RWPE2 (cell line): Measurements from ENCODE around the gene MSRB1.

Experiments used
- ATAC-seq: fragments of 200-7000 bp; cut with Tn5 transposase; 3 replicates; pipeline ENCODE4 v1.9.1; 2021; ENCODE audit warnings: low read depth
- DNase-seq: peaks from one replicate; pipeline ENCODE4 v3.0.0-alpha.2; 2020; ENCODE audit warnings: low spot score
- H3K27ac ChIP-seq: fragments of 450-650 bp; 2 replicates; pipeline ENCODE4 v1.5.1; 2017; ENCODE audit warnings: mild to moderate bottlenecking; ENCODE audit not compliant: poor library complexity, severe bottlenecking
- H3K27me3 ChIP-seq: fragments of 250-450 bp; sonication (Bioruptor Pico); 2 replicates; pipeline ENCODE4 v1.5.1; 2021; ENCODE audit warnings: mild to moderate bottlenecking, moderate library complexity; ENCODE audit not compliant: insufficient read depth, poor library complexity, severe bottlenecking
- H3K36me3 ChIP-seq: fragments of 250-450 bp; sonication (Bioruptor Pico); 2 replicates; pipeline ENCODE4 v1.5.1; 2020; ENCODE audit warnings: low read depth, mild to moderate bottlenecking, moderate library complexity
- H3K4me1 ChIP-seq: fragments of 250-450 bp; sonication (Bioruptor Pico); 2 replicates; pipeline ENCODE4 v1.5.1; 2021; ENCODE audit warnings: mild to moderate bottlenecking, moderate library complexity; ENCODE audit not compliant: insufficient read depth, poor library complexity, severe bottlenecking
- H3K4me3 ChIP-seq: fragments of 250-450 bp; sonication (Bioruptor Pico); 2 replicates; pipeline ENCODE4 v1.5.1; 2021; ENCODE audit warnings: mild to moderate bottlenecking, moderate library complexity; ENCODE audit not compliant: severe bottlenecking
- H3K9me3 ChIP-seq: fragments of 250-450 bp; sonication (Bioruptor Pico); 2 replicates; pipeline ENCODE4 v1.5.1; 2021; ENCODE audit warnings: mild to moderate bottlenecking, moderate library complexity; ENCODE audit not compliant: severe bottlenecking
- TF ChIP-seq, protein P1 (sequence below): fragments of 450-650 bp; IDR thresholded peaks from one replicate; pipeline ENCODE4 v1.5.1; 2017; ENCODE audit warnings: mild to moderate bottlenecking, moderate library complexity; ENCODE audit not compliant: poor library complexity, severe bottlenecking

MSRB1 gene

DNA sequence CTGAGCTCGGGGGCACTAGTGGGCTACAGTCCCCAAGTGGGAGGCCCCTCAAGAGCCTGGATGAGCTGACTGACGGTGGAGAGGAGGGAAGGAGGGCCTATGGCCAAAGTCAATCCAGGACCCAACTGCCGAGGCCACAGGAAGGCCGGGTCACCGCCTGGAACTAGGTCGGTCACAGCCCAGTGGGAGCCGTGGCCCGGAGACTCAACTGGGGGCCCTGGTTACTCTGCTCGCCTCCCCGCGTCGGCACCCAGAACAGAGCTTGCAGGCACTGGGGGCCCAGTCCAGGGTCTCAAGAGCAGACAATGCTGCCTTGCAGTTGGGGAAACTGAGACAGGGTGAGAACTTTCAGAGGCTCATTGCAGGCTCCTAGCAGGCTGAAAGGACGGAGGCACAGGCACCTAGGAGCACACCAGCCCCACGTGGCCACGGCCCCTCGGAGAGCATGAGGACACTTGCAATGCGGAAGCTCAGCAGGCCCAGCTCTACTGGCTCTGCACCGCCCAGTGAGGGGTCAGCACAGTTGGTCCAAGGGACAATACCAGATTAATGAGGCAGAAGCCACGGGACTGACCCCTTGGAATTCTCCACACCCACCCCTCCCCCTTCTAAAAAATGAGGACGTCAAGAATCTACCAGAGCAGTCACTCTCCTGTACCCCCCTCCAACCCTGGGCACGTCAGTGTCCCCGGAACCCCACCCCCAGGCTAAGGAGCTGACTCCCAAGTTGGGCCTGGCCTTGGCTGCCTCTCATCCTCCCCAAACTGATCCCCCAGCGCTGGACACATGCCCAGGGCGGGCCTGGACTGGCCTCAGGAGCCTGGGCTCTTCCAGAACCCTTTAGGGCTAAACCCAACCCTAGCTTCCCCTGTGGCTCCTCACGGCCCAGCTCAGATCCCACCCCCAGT, 27.0 kb downstream of the MSRB1 start:
- H3K9me3 ChIP-seq: no peaks in the 10 kb centered on the region
- H3K4me3 ChIP-seq: no peak overlapping the region
- ATAC-seq (no peak), DNase-seq (no peak)
- no peaks in the 10 kb centered on the region for H3K36me3 ChIP-seq
- TF ChIP-seq, protein P1, sequence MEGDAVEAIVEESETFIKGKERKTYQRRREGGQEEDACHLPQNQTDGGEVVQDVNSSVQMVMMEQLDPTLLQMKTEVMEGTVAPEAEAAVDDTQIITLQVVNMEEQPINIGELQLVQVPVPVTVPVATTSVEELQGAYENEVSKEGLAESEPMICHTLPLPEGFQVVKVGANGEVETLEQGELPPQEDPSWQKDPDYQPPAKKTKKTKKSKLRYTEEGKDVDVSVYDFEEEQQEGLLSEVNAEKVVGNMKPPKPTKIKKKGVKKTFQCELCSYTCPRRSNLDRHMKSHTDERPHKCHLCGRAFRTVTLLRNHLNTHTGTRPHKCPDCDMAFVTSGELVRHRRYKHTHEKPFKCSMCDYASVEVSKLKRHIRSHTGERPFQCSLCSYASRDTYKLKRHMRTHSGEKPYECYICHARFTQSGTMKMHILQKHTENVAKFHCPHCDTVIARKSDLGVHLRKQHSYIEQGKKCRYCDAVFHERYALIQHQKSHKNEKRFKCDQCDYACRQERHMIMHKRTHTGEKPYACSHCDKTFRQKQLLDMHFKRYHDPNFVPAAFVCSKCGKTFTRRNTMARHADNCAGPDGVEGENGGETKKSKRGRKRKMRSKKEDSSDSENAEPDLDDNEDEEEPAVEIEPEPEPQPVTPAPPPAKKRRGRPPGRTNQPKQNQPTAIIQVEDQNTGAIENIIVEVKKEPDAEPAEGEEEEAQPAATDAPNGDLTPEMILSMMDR: no peak
- peaks cover 8% of the 10 kb centered on the region for H3K4me1 ChIP-seq
- no peak overlapping the region for H3K27ac ChIP-seq
- H3K27me3 ChIP-seq: peaks cover 33% of the 10 kb centered on the region

- Histone ChIP-seq H3K27ac (no peak overlapping the region), H3K9me3 (no peaks in the 10 kb centered on the region), H3K4me1 (peaks cover 8% of the 10 kb centered on the region), H3K4me3 (no peak overlapping the region), H3K36me3 (no peaks in the 10 kb centered on the region), H3K27me3 (peaks cover 26% of the 10 kb centered on the region)
- TF ChIP-seq, protein P1: no peak
- ATAC-seq (no peak), DNase-seq (no peak)
Measured at GRCh38 chr16:1914988-1915387, 28.0 kb downstream of the MSRB1 start.

DNA sequence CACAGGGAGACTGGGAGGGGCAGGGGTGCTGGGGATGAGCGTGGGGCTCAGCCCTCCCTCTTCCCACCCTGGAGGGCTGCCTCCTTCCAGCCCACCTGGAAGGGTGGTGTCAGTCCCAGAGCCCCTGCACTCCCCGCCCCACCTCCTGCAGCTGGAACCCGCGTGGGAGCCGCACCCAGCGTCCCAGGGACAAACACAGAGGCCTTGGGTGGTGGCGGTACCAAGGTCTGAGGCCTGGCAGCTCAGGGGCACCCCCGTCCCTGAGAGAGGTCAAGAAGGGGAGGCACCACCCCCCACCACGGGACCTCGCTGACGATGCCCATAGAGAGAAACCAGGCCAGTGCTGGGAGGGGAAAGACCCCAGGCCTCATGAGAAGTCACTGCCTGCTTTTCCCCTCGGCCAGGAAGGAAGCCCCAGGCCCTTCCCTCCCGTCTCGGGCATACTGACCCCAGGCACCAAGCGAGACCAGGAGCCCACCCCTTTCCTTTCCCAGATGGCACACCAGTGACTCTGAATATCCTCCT, 28.9 kb downstream of the MSRB1 start:
- Histone ChIP-seq H3K27ac (no peak overlapping the region), H3K9me3 (no peaks in the 10 kb centered on the region), H3K36me3 (no peaks in the 10 kb centered on the region), H3K4me3 (no peak overlapping the region), H3K4me1 (peaks cover 8% of the 10 kb centered on the region), H3K27me3 (peaks cover 20% of the 10 kb centered on the region)
- DNase-seq: no peak
- TF ChIP-seq, protein P1: no peak
- ATAC-seq: no peak

DNA sequence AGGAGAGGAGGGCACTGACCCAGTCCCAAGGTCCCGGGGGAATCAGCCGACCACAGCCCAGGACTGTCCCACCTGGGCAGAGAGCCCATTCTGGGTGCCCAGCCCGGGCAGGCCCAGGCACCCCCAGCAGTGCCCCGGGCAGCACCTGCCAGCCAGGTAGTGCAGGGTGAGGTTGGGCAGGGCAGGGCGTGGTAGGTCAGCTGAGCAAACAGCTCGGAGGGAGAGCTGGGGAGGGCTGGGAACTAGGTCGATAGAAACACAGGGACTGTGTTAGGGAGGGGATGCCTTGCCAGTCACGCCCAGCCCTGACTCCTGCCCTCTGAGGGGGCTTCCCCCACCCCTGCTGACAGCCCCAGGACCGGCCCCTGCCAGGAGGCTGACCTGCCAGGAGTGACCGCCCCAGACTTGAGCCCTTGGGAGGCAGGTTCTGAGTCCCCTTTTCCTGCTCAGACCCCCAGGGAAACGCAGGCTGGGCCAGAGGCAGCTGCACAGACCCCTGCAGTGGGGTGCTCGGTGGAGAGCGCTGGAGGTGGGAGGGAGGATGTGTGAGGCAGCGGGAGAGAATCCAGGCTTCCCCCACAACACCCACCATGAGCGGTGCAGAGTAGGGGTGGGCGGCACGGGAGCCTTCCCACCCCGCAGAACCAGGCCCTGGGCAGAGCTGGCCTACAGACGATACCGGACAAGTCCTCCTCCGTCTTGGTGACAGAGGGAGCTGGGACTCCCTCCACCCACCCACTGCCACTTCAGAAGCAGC, 29.5 kb downstream of the MSRB1 start:
- Histone ChIP-seq H3K4me3 (no peak overlapping the region), H3K36me3 (no peaks in the 10 kb centered on the region), H3K27me3 (peaks cover 13% of the 10 kb centered on the region), H3K4me1 (peaks cover 8% of the 10 kb centered on the region), H3K27ac (no peak overlapping the region), H3K9me3 (no peaks in the 10 kb centered on the region)
- ATAC-seq (peak; percentile 89), DNase-seq (no peak)
- TF ChIP-seq, protein P1: no peak
